Glomerular visceral epithelial cell (primary cell): ENCODE results near the gene UBE2M.
A peak's percentile ranks its signal among the peaks of the same experiment; 100 is the strongest.
"Not testable (repeated sequence)": the region's sequence is repeated elsewhere in the genome, so short reads cannot be mapped to it uniquely, and the experiment has no call there.

ENCODE experiments used
- DNase-seq: peaks from one replicate; pipeline ENCODE4 v3.0.0-alpha.2; 2016; ENCODE audit errors: extremely low spot score

Gene UBE2M

GRCh38 chr19:58558066-58558622, at the start of gene UBE2M:
TSS of gene UBE2M (minus strand) at chr19:58558611. CDS start at chr19:58558381, 230 bp downstream.
- peak; percentile 57 for DNase-seq

- DNase-seq: not testable (repeated sequence)
Observed at GRCh38 chr19:58607213-58607612, 48.8 kb upstream of the UBE2M start.

- not testable (repeated sequence) for DNase-seq
Observed at GRCh38 chr19:58606251-58606896, 48.0 kb upstream of the UBE2M start.

GRCh38 chr19:58586133-58586765, 27.8 kb upstream of the UBE2M start:
- DNase-seq: no peak

GRCh38 chr19:58585442-58586132, 27.2 kb upstream of the UBE2M start:
- DNase-seq: no peak

- no peak for DNase-seq
Observed at GRCh38 chr19:58584498-58585441, 26.4 kb upstream of the UBE2M start.

GRCh38 chr19:58582985-58583384, 24.6 kb upstream of the UBE2M start:
- DNase-seq: no peak

- no peak for DNase-seq
Observed at GRCh38 chr19:58581227-58582141, 23.1 kb upstream of the UBE2M start.

- no peak for DNase-seq
Observed at GRCh38 chr19:58579473-58580142, 21.2 kb upstream of the UBE2M start.

GRCh38 chr19:58578012-58578925, 19.9 kb upstream of the UBE2M start:
- no peak for DNase-seq

- not testable (repeated sequence) for DNase-seq
Observed at GRCh38 chr19:58577581-58577980, 19.2 kb upstream of the UBE2M start.

- DNase-seq: peak; percentile 91
Observed at GRCh38 chr19:58575183-58576041, 17.0 kb upstream of the UBE2M start.

GRCh38 chr19:58573658-58574164, 15.3 kb upstream of the UBE2M start:
- no peak for DNase-seq

GRCh38 chr19:58572818-58573657, 14.6 kb upstream of the UBE2M start, which contains the start of gene MZF1:
TSS of gene MZF1 (minus strand) at chr19:58573335. CDS start at chr19:58571389, 1,946 bp downstream.
- peak; percentile 100 for DNase-seq

- no peak for DNase-seq
Observed at GRCh38 chr19:58572026-58572817, 13.8 kb upstream of the UBE2M start.

GRCh38 chr19:58571575-58571947, 13.2 kb upstream of the UBE2M start:
- no peak for DNase-seq
